ENCODE results near the gene CYB5D1. TPM values are rescaled to one million over a fixed set of nuclear protein-coding genes. Genes with fewer than 3 reads are reported as not detected.

The CYB5D1 gene
- polyA plus RNA-seq, 1 donor (not counting 4 experiments of a cell fraction or from before 2014, with no cell fraction given): 14.8 TPM

DNA sequence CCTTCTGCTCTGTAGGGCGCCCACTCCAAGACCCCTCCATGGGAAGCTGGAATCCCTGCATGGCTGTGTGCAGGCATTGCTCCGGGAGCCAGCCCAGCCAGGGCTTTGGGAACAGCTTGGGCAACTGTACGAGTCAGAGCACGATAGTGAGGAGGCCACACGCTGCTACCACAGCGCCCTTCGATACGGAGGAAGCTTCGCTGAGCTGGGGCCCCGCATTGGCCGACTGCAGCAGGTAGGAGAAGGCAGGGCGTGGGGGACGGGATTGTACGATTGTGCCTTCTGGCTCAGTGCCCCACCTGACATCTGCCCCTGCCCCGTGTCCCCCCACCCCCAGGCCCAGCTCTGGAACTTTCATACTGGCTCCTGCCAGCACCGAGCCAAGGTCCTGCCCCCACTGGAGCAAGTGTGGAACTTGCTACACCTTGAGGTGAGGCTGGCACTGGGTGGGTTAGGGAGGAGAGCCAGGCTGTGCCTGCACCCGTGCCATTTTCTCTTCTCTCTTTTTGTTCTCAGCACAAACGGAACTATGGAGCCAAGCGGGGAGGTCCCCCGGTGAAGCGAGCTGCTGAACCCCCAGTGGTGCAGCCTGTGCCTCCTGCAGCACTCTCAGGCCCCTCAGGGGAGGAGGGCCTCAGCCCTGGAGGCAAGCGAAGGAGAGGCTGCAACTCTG lies 11.6 kb upstream of the CYB5D1 start:
- peaks cover 3% of the 10 kb centered on the region for H4K20me1 ChIP-seq (ENCODE audit: control insufficient read depth, extremely low read depth, insufficient read depth, low read length)
- no peaks in the 10 kb centered on the region for H3K27me3 ChIP-seq (ENCODE audit: control insufficient read depth, extremely low read depth, insufficient read depth, low read length)
- DNase-seq (ENCODE audit: low read depth, low spot score) (no peak), FAIRE-seq (no peak)
- no peak for TF ChIP-seq EZH2 (IDR thresholded peaks at IDR 0.05; ENCODE audit: low read length)
- TF ChIP-seq, protein P1, sequence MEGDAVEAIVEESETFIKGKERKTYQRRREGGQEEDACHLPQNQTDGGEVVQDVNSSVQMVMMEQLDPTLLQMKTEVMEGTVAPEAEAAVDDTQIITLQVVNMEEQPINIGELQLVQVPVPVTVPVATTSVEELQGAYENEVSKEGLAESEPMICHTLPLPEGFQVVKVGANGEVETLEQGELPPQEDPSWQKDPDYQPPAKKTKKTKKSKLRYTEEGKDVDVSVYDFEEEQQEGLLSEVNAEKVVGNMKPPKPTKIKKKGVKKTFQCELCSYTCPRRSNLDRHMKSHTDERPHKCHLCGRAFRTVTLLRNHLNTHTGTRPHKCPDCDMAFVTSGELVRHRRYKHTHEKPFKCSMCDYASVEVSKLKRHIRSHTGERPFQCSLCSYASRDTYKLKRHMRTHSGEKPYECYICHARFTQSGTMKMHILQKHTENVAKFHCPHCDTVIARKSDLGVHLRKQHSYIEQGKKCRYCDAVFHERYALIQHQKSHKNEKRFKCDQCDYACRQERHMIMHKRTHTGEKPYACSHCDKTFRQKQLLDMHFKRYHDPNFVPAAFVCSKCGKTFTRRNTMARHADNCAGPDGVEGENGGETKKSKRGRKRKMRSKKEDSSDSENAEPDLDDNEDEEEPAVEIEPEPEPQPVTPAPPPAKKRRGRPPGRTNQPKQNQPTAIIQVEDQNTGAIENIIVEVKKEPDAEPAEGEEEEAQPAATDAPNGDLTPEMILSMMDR (optimal IDR thresholded peaks at IDR 0.05 in 1 of 3, IDR thresholded peaks at IDR 0.05 in 1 of 3, conservative IDR thresholded peaks at IDR 0.05 in 1 of 3; ENCODE audit: extremely low read depth in 1 of 3, insufficient read depth in 2 of 3, low read length in 3 of 3): no peak
- no peak overlapping the region for H3K27ac ChIP-seq (ENCODE audit: control insufficient read depth, insufficient read depth, low read length)
- H3K4me2 ChIP-seq (ENCODE audit: control insufficient read depth, extremely low read depth, insufficient read depth, low read depth, low read length): no peak overlapping the region
- no peak overlapping the region for H2AFZ ChIP-seq (ENCODE audit: control insufficient read depth, low read length)
- dilution Hi-C loops (cut with MboI; ENCODE audit: extremely low pct_ligation_motif_present, low sequenced_read_pairs): no loop called here
- peaks cover 20% of the 10 kb centered on the region for H3K4me1 ChIP-seq (ENCODE audit: control insufficient read depth, extremely low read depth, insufficient read depth, low read length)
- peaks cover 24 to 26% of the 10 kb centered on the region in 2 experiments for H3K36me3 ChIP-seq (ENCODE audit: control insufficient read depth in 2 of 2, extremely low read depth in 1 of 2, insufficient read depth in 2 of 2, low read length in 2 of 2)
- peaks cover 25% of the 10 kb centered on the region for H3K79me2 ChIP-seq (ENCODE audit: control insufficient read depth, insufficient read depth, low read length)
- no peak overlapping the region for H3K4me3 ChIP-seq (ENCODE audit: control insufficient read depth in 2 of 3, extremely low read depth in 1 of 3, insufficient read depth in 2 of 3, low read depth in 1 of 3, low read length in 3 of 3)
- no peaks in the 10 kb centered on the region for H3K9me1 ChIP-seq (ENCODE audit: control insufficient read depth, extremely low read depth, insufficient read depth, low read length)
- no peak overlapping the region for H3K9ac ChIP-seq (ENCODE audit: control insufficient read depth, extremely low read depth, insufficient read depth, low read length)
- no peaks in the 10 kb centered on the region for H3K9me3 ChIP-seq (ENCODE audit: control insufficient read depth, low read depth, low read length)

DNA sequence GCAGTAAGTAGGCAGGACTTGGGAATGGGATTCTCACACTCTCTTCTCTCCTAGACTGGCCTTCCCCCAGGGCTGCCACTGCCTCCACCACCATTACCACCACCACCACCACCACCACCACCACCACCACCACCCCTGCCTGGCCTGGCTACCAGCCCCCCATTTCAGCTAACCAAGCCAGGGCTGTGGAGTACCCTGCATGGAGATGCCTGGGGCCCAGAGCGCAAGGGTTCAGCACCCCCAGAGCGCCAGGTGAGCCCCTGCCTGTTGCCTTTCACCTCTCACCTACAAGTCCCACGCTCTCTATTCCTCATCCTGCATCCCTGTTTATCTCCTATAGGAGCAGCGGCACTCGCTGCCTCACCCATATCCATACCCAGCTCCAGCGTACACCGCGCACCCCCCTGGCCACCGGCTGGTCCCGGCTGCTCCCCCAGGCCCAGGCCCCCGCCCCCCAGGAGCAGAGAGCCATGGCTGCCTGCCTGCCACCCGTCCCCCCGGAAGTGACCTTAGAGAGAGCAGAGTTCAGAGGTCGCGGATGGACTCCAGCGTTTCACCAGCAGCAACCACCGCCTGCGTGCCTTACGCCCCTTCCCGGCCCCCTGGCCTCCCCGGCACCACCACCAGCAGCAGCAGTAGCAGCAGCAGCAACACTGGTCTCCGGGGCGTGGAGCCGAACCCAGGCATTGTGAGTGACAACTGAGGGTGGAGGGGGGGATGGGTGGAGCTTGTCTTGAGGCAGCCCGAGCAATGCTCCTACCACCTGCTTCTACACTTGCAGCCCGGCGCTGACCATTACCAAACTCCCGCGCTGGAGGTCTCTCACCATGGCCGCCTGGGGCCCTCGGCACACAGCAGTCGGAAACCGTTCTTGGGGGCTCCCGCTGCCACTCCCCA lies 10.8 kb upstream of the CYB5D1 start:
- H3K4me3 ChIP-seq (ENCODE audit: control insufficient read depth in 2 of 3, extremely low read depth in 1 of 3, insufficient read depth in 2 of 3, low read depth in 1 of 3, low read length in 3 of 3): no peak overlapping the region
- no peak overlapping the region for H3K4me2 ChIP-seq (ENCODE audit: control insufficient read depth, extremely low read depth, insufficient read depth, low read depth, low read length)
- DNase-seq (ENCODE audit: low read depth, low spot score): no peak
- peaks cover 21% of the 10 kb centered on the region for H3K4me1 ChIP-seq (ENCODE audit: control insufficient read depth, extremely low read depth, insufficient read depth, low read length)
- H2AFZ ChIP-seq (ENCODE audit: control insufficient read depth, low read length): no peak overlapping the region
- no peaks in the 10 kb centered on the region for H3K9me1 ChIP-seq (ENCODE audit: control insufficient read depth, extremely low read depth, insufficient read depth, low read length)
- peaks cover 25% of the 10 kb centered on the region for H3K79me2 ChIP-seq (ENCODE audit: control insufficient read depth, insufficient read depth, low read length)
- H3K36me3 ChIP-seq (ENCODE audit: control insufficient read depth in 2 of 2, extremely low read depth in 1 of 2, insufficient read depth in 2 of 2, low read length in 2 of 2): peaks cover 27 to 32% of the 10 kb centered on the region in 2 experiments
- H3K27ac ChIP-seq (ENCODE audit: control insufficient read depth, insufficient read depth, low read length): no peak overlapping the region
- H3K27me3 ChIP-seq (ENCODE audit: control insufficient read depth, extremely low read depth, insufficient read depth, low read length): no peaks in the 10 kb centered on the region
- no peak overlapping the region for H3K9ac ChIP-seq (ENCODE audit: control insufficient read depth, extremely low read depth, insufficient read depth, low read length)
- no peaks in the 10 kb centered on the region for H3K9me3 ChIP-seq (ENCODE audit: control insufficient read depth, low read depth, low read length)
- H4K20me1 ChIP-seq (ENCODE audit: control insufficient read depth, extremely low read depth, insufficient read depth, low read length): peaks cover 3% of the 10 kb centered on the region
- no peak for FAIRE-seq
- dilution Hi-C loops (cut with MboI; ENCODE audit: extremely low pct_ligation_motif_present, low sequenced_read_pairs): no loop called here
- TF ChIP-seq, protein P1 (optimal IDR thresholded peaks at IDR 0.05 in 1 of 3, IDR thresholded peaks at IDR 0.05 in 1 of 3, conservative IDR thresholded peaks at IDR 0.05 in 1 of 3; ENCODE audit: extremely low read depth in 1 of 3, insufficient read depth in 2 of 3, low read length in 3 of 3): no peak
